GM19467 (cell line): ENCODE results near the gene KXD1.
"Not testable (repeated sequence)": the region's sequence is repeated elsewhere in the genome, so short reads cannot be mapped to it uniquely, and the experiment has no call there.

Experiments
- ATAC-seq: cut with Tn5 transposase; IDR thresholded peaks from one replicate; pipeline ENCODE4 v1.9.1; 2021; ENCODE audit warnings: mild to moderate bottlenecking, moderate library complexity; ENCODE audit not compliant: unreplicated experiment

KXD1 gene

DNA sequence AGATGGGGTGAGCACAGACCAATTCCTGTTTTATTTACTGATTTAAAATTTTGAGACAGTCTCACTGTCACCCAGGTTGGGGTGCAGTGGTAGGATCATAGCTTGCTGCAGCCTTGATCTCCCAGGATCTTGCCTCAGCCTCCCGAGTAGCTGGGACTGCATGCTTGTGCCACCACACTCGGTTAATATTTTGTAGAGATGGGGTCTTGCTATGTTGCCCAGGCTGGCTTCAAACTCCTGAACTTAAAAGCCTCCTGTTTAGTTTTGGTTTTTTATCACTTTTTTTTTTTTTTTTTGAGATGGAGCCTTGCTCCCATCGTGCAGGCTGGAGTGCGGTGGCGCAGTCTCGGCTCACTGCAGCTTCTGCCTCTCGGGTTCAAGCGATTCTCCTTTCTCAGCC, 18.7 kb downstream of the KXD1 start:
- no peak for ATAC-seq

DNA sequence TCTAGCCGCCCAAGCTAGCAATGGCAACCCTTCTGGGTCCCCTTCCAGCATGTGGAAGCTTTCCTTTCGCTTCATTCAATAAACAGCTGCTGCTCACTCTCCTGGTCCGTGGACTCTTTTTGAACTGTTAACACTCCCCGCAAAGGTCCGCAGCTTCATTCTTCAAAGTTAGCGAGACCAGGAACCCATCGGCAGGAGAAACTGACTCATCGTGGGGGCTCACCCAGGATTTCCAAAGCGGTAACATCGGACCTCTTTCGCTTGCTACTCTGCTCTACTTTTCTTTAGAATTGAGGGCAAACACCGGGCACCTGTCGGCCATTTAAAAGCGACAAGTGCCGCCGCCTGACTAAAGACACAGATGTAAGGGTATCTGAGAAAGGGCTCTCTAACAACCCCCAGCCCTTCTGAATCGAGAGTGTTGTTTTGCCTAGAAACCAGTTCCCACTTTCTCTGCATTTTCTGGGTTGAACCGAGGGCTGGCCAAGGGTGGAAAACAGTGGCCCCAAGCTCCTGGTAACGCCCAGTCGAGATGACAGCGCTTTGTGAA, 19.8 kb downstream of the KXD1 start:
- ATAC-seq = no peak

- ATAC-seq = no peak
Measured at GRCh38 chr19:18580311-18580710, 22.6 kb downstream of the KXD1 start.

DNA sequence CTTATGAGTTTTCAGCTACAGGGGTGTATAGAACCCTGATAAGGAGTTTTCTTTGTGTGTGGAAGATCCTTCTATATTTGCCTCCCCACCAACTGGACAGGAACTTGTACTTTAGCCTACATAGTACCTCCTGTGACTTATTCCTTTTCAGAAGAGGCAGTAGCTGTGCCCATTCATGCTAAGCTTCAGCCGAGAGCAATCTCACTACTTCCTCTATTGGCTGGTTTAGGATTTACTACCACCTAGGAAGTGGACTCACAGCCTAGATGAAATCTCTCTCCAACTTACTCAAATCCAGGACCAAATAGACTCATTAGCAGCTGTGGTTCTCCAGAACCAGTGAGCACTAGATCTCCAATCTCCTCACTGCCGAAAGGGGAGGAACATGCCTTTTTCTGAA, 28.6 kb downstream of the KXD1 start:
- no peak for ATAC-seq

DNA sequence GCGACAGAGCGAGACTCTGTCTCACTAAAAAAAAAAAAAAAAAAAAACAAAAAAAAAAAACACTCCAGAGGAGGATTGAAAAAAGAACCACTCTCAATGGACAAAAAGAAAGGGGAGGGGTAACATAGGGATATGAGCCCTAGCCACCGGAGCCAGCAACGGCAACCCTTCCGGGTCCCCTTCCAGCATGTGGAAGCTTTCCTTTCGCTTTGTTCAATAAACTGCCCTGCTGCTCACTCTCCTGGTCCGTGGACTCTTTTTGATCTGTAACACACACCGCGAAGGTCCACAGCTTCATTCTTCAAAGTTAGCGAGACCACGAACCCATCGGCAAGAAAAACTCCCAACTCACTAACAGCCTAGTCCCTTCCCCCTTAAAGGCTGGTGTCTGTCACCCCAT, 29.9 kb downstream of the KXD1 start:
- no peak for ATAC-seq

DNA sequence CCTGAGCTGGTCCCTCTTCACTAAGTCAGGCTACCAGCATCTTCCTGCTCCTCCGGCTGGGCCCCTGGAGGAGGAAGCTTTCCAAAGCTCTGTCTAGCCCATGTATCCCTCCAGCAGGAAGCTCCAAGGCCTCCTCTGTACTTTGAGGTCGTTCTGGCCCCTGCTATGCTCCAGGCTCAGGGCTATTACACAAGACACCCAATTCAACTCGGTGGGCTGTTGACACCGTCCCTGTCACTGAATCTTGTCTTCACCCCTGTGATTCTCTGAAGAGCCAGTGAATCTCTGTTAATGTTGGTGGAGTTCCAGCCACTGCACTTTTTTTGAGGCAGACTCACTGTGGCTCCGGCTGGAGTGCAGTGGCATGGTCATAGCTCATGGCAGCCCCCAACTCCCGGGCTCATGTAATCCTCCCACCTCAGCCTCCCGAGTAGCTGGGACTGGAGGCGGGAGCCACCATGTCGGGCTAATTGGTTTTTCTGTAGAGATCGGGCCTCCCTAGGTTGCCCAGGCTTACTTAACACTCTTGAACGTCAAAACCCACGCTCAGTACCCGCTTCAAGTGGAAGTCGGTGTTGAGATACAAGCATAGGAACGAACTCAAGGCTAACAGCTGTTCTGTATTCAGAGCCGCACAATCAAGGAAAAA, 30.4 kb downstream of the KXD1 start:
- peak; percentile 20 for ATAC-seq

- ATAC-seq = peak; percentile 74
Measured at GRCh38 chr19:18588611-18589379, 31.1 kb downstream of the KXD1 start, which contains the start of gene REX1BD. TSS of gene REX1BD (plus strand) at chr19:18588798. CDS start at chr19:18588802, 4 bp downstream.

- ATAC-seq = peak; percentile 22
Measured at GRCh38 chr19:18589380-18590272, 32.0 kb downstream of the KXD1 start.

DNA sequence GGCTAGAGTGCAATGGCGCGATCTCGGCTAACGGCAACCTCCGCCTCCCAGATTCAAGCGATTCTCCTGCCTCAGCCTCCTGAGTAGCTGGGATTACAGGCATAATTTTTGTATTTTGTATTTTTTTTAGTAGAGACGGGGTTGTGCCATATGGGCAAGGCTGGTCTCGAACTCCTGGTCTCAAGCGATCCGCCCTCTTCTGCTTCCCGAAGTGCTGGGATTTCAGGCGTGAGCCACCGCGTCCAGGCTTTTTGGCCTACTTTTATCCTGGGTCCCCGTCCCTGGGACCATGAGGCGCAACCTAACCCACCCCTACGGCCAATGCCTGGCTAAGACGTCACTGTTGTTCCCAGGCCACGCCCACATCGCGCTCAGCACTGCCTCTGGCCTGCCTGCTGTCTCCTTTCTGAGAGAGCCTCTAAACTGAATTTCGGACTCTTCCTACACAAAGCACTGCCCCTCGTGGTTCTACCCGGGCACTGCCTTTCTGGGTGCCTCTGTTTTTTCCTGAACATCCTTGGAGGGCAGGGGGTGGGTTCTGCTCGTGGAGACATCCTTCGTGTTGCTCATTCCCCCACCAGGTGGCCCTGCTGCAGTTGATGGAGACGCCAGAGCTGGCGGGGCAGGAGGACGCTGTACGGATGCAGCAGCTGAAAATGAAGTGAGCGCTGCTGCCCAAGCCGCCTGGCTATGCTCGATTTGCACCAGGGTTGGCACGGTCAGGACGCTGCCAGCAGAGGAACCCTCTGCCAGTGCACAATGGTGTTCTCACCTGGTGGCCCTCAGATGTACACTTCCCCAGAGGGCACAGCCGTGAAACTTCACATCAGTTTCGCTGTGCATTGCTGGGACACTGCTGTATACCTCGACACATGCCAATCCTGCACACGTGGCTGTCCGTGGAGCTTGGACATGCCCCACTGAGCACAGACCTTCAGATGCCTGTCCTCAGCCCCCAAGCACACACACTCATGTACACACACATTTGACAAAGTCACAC, 32.9 kb downstream of the KXD1 start:
- ATAC-seq = no peak

- no peak for ATAC-seq
Measured at GRCh38 chr19:18591735-18592385, 34.2 kb downstream of the KXD1 start.

DNA sequence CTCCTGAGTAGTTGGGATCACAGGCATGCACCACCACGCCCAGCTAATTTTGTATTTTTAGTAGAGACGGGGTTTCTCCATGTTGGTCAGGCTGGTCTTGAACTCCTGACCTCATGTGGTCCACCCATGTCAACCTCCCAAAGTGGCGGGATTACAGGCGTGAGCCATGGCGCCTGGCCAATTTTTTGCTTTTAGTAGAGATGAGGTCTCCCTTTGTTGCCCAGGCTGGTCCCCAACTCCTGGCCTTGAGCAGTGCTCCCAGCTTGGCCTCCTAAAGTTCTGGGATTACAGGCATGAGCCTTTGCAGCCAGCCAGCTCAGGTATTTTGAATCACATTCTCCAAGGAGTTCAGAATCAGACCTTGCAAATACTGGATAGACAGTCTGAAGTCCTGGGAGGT, 35.1 kb downstream of the KXD1 start:
- not testable (repeated sequence) for ATAC-seq

GRCh38 chr19:18593367-18594095, 35.9 kb downstream of the KXD1 start:
- no peak for ATAC-seq

DNA sequence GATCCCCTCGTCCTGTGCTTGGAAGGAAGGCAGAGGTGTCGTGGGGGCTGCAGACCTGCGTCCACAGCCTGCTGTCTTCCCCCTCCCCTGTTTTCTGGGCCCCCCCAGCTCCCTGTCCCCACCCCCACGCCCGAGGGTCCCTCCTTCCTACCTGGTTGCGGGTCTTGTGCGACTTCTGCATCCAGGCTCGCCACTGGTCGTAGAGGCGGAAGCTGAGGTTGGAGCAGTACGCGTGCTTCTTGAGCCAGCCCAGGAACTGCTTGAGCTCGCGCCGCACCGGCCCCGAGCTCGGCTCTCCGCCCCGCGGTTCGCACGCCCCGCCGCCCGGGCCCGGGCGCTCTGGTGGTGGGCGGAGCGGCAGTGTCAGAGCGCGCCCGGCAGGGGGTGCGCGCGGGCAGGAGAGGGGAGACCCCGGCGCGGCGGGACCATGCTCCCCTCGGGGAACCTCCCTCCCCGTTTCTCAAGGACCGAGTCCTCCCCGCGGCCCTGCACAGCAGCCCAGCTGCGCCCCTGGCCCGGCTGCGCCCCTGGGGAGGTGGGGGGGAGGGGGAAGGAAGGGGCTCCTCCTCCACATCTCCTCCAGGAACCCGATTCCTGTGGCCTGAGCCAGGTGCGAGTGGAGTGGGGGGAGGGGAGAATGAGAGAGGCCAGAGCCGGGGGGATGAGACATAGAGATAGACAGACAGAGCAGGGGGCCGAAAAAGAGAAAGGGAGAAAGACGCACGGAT, 36.6 kb downstream of the KXD1 start:
- no peak for ATAC-seq

DNA sequence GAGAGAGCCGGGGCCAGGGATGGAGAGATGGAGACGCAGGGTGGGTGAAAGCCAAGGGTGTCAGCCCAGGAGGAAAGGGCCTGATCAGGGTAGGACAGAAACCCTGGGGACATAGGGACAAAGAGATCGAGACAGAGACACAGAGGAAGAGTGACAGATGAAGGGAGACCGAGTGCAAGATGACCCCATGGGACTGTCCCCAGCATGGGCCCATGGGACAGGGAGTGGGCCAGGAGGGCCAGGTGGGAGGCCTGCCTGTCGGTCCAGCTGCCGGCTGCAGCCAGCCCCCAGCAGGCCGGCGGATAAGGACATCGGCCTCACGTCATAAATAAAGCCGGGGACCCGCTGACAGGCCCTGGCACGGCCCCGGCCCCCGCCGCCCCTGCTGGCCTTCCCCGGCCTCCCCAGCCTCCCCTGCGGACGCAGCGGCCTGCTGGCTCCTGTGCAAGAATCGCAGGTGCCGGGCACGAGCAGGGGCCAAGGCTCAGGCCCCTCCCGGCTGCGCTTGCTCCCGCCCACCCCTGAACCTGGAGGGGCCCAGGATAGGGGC, 37.2 kb downstream of the KXD1 start:
- ATAC-seq = no peak

- no peak for ATAC-seq
Measured at GRCh38 chr19:18595475-18595874, 37.8 kb downstream of the KXD1 start.

- no peak for ATAC-seq
Measured at GRCh38 chr19:18596752-18597157, 39.1 kb downstream of the KXD1 start.

DNA sequence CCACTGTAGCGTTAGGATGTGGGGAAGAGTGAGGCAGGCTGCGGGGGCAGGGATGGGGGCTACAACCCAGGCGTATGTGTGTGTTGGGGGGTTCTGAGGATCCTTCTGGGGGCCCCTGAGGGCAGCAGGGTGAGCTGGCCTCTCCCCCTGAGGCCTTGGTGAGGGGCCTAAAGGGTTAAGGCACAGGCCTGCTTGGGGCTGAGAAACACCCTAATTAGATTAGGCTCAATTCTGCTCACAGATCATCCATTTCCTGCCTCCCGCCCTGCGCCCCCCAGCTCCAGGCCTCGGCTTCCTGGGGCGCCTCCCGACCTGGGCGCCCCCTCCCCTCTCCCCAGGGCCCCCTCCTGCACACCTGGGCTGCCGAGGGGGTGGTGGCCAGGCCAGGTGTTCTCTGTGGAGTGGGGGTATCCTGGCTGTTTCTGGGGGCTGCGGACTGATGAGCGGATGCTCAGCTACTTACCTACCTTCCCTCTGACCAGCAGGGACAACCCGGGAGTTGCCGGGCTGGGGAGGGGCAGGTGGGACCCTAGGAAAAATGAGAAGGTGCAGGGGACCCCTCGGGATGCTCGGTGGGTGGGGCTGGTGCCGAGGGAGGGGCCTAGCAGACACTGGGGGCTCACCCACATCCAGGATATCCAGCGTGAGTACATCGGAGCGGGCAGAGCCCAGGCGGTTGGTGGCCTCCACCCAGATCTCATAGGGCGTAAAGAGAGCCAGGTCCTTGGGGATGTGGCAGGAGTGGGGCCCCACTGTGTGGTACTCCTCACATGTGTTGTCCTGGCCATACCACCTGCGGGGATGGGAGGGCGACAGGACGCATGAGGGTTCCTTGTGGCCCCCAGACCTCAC, 40.4 kb downstream of the KXD1 start:
- no peak for ATAC-seq
